Neuronal stem cell (in vitro differentiated cells): ENCODE measurements around the gene TMEM30B.

ENCODE experiments used
- DNase-seq: peaks from one replicate; pipeline ENCODE4 v3.0.0-alpha.2; 2013; ENCODE audit warnings: low spot score
- H2AFZ ChIP-seq: one replicate; pipeline ENCODE4 v1.6.1; 2013; ENCODE audit warnings: mild to moderate bottlenecking, low read length, inconsistent platforms
- H2AK5ac ChIP-seq: 2 replicates; pipeline ENCODE4 v1.6.1; 2013; ENCODE audit warnings: low read depth, mild to moderate bottlenecking, inconsistent platforms, low read length, moderate library complexity, mixed read lengths
- H2BK120ac ChIP-seq: 2 replicates; pipeline ENCODE4 v1.6.1; 2013; ENCODE audit warnings: low read depth, mild to moderate bottlenecking, inconsistent platforms, low read length, moderate library complexity, mixed read lengths
- H2BK12ac ChIP-seq: one replicate; pipeline ENCODE4 v1.6.1; 2013; ENCODE audit warnings: low read length, inconsistent platforms
- H2BK15ac ChIP-seq: 2 replicates; pipeline ENCODE4 v1.6.1; 2013; ENCODE audit warnings: mild to moderate bottlenecking, low read length, inconsistent platforms, mixed read lengths
- H2BK5ac ChIP-seq: one replicate; pipeline ENCODE4 v1.6.1; 2013; ENCODE audit warnings: inconsistent platforms, mild to moderate bottlenecking, low read length, moderate library complexity
- H3K14ac ChIP-seq: one replicate; pipeline ENCODE4 v1.6.1; 2013; ENCODE audit warnings: low read length, inconsistent platforms
- H3K18ac ChIP-seq: 2 replicates; pipeline ENCODE4 v1.6.1; 2013; ENCODE audit warnings: low read length, inconsistent platforms
- H3K23ac ChIP-seq: 2 replicates; pipeline ENCODE4 v1.6.1; 2013; ENCODE audit warnings: low read depth, mild to moderate bottlenecking, mixed read lengths, low read length, inconsistent platforms; ENCODE audit not compliant: poor library complexity
- H3K27ac ChIP-seq: replicated peaks from 3 replicates; pipeline ENCODE4 v1.5.1; 2013; ENCODE audit warnings: low read length, inconsistent platforms
- H3K27me3 ChIP-seq, 3 experiments: 2 replicates each; pipeline ENCODE4 v1.6.1; 2013; ENCODE audit warnings: low read length in 3 of 3, mild to moderate bottlenecking in 2 of 3, inconsistent platforms in 1 of 3, low read depth in 1 of 3, mixed read lengths in 1 of 3, moderate library complexity in 1 of 3; ENCODE audit not compliant: control insufficient read depth in 3 of 3, insufficient read depth in 3 of 3
- H3K36me3 ChIP-seq, 2 donors: replicated peaks in 1 of 2; 2 replicates each; pipeline ENCODE4 v1.6.1; 2013; ENCODE audit warnings: low read length in 2 of 2; ENCODE audit not compliant: control insufficient read depth in 2 of 2, insufficient read depth in 2 of 2
- H3K4ac ChIP-seq: 2 replicates; pipeline ENCODE4 v1.6.1; 2013; ENCODE audit warnings: inconsistent platforms, mild to moderate bottlenecking, low read length, moderate library complexity
- H3K4me1 ChIP-seq, 2 donors: 1 replicate in 1 of 2; 2 replicates in 1 of 2; pipeline ENCODE4 v1.6.1; 2013; ENCODE audit warnings: low read length in 2 of 2, low read depth in 1 of 2; ENCODE audit not compliant: control insufficient read depth in 2 of 2, insufficient read depth in 1 of 2
- H3K4me2 ChIP-seq: one replicate; pipeline ENCODE4 v1.6.1; 2013; ENCODE audit warnings: mild to moderate bottlenecking, low read length, inconsistent platforms; ENCODE audit not compliant: insufficient read depth, poor library complexity, severe bottlenecking
- H3K4me3 ChIP-seq, 2 donors: 2 replicates each; pipeline ENCODE4 v1.5.1; 2013; ENCODE audit warnings: low read length in 2 of 2, mild to moderate bottlenecking in 2 of 2, inconsistent platforms in 1 of 2, moderate library complexity in 1 of 2
- H3K79me1 ChIP-seq: one replicate; pipeline ENCODE4 v1.6.1; 2013; ENCODE audit warnings: low read depth, mild to moderate bottlenecking, inconsistent platforms, low read length, moderate library complexity
- H3K9ac ChIP-seq: one replicate; pipeline ENCODE4 v1.6.1; 2013; ENCODE audit warnings: mild to moderate bottlenecking, low read depth, low read length, inconsistent platforms; ENCODE audit not compliant: poor library complexity
- H3K9me3 ChIP-seq, 2 donors: replicated peaks in 1 of 2; 2 replicates each; pipeline versions ENCODE3 to v1.6.1; 2013; ENCODE audit warnings: low read length in 2 of 2, mild to moderate bottlenecking in 2 of 2, inconsistent platforms in 1 of 2, low read depth in 1 of 2, mixed read lengths in 1 of 2, moderate library complexity in 1 of 2; ENCODE audit not compliant: control insufficient read depth in 2 of 2, insufficient read depth in 1 of 2
- H4K8ac ChIP-seq: one replicate; pipeline ENCODE4 v1.6.1; 2013; ENCODE audit warnings: low read depth, mild to moderate bottlenecking, inconsistent platforms, low read length, moderate library complexity
- H4K91ac ChIP-seq: one replicate; pipeline ENCODE4 v1.6.1; 2013; ENCODE audit warnings: low read length, low read depth, mild to moderate bottlenecking, inconsistent platforms; ENCODE audit not compliant: poor library complexity
- WGBS, 2 donors: extraction: QIAGEN DNeasy Blood & Tissue Kit; methylation state at CpG; one replicate each; pipeline ENCODE4 v1.1.7; 2013; ENCODE audit warnings: missing lambda C conversion rate in 2 of 2, mixed read lengths in 1 of 2; ENCODE audit not compliant: insufficient read length in 2 of 2, insufficient replicate concordance in 1 of 2; ENCODE audit errors: extremely low coverage in 2 of 2; 5-methylcytosine and 5-hydroxymethylcytosine counted together

TMEM30B gene

GRCh38 chr14:61288228-61288627 lies 7.1 kb upstream of the TMEM30B start:
- Histone ChIP-seq H3K79me1 (no peaks in the 10 kb centered on the region), H3K18ac (no peak overlapping the region), H3K27me3 (peaks cover 0 to 23% (median 0%) of the 10 kb centered on the region in 3 experiments), H3K14ac (no peak overlapping the region), H3K4me1 (no peaks in the 10 kb centered on the region), H3K27ac (no peak overlapping the region), H2AFZ (no peak overlapping the region), H3K36me3 (no peaks in the 10 kb centered on the region), H2BK15ac (no peak overlapping the region), H3K9ac (no peak overlapping the region), H2AK5ac (no peak overlapping the region), H3K23ac (no peak overlapping the region), H4K91ac (no peak overlapping the region), H3K9me3 (no peaks in the 10 kb centered on the region), H2BK120ac (no peak overlapping the region), H3K4me2 (no peak overlapping the region), H4K8ac (no peak overlapping the region), H3K4me3 (no peak overlapping the region), H2BK12ac (no peak overlapping the region), H3K4ac (no peak overlapping the region), H2BK5ac (no peak overlapping the region)
- 100% methylated on average over 1 of the region's 4 CpGs; no CpG with 5 or more reads in 1 of the 2 donors for WGBS, 2 donors
- no peak for DNase-seq

GRCh38 chr14:61287196-61287595 lies 6.1 kb upstream of the TMEM30B start:
- Histone ChIP-seq H3K79me1 (no peaks in the 10 kb centered on the region), H3K4me3 (no peak overlapping the region), H2AK5ac (no peak overlapping the region), H3K4me2 (no peak overlapping the region), H2BK12ac (no peak overlapping the region), H2BK120ac (no peak overlapping the region), H3K27ac (no peak overlapping the region), H3K4me1 (no peaks in the 10 kb centered on the region), H3K36me3 (no peaks in the 10 kb centered on the region), H4K8ac (no peak overlapping the region), H3K18ac (no peak overlapping the region), H2BK15ac (no peak overlapping the region), H3K4ac (no peak overlapping the region), H3K9ac (no peak overlapping the region), H3K9me3 (no peaks in the 10 kb centered on the region), H3K23ac (no peak overlapping the region), H2AFZ (no peak overlapping the region), H3K27me3 (peaks cover 0 to 33% (median 2%) of the 10 kb centered on the region in 3 experiments), H3K14ac (no peak overlapping the region), H2BK5ac (no peak overlapping the region), H4K91ac (no peak overlapping the region)
- DNase-seq = no peak
- no CpG with 5 or more reads among the region's 7 CpGs for WGBS, 2 donors

- no peak overlapping the region for H4K91ac ChIP-seq
- H3K23ac ChIP-seq = no peak overlapping the region
- H2AK5ac ChIP-seq = no peak overlapping the region
- H2BK12ac ChIP-seq = no peak overlapping the region
- WGBS, 2 donors = no CpG with 5 or more reads among the region's 4 CpGs
- H3K36me3 ChIP-seq = no peaks in the 10 kb centered on the region
- H2BK15ac ChIP-seq = no peak overlapping the region
- H3K9ac ChIP-seq = no peak overlapping the region
- H3K4me3 ChIP-seq = no peak overlapping the region
- no peak overlapping the region for H3K4me2 ChIP-seq
- peaks cover 12 to 52% (median 15%) of the 10 kb centered on the region in 3 experiments for H3K27me3 ChIP-seq
- DNase-seq = no peak
- H3K79me1 ChIP-seq = no peaks in the 10 kb centered on the region
- H2BK5ac ChIP-seq = no peak overlapping the region
- no peaks in the 10 kb centered on the region for H3K4me1 ChIP-seq
- no peak overlapping the region for H2AFZ ChIP-seq
- no peak overlapping the region for H3K14ac ChIP-seq
- H4K8ac ChIP-seq = no peak overlapping the region
- no peak overlapping the region for H3K4ac ChIP-seq
- no peak overlapping the region for H3K27ac ChIP-seq
- H3K9me3 ChIP-seq = peaks cover 0 to under 1% of the 10 kb centered on the region in 2 donors
- H3K18ac ChIP-seq = no peak overlapping the region
- H2BK120ac ChIP-seq = no peak overlapping the region
Observed at GRCh38 chr14:61285364-61285763, 4.2 kb upstream of the TMEM30B start.

GRCh38 chr14:61284001-61284400 lies 2.9 kb upstream of the TMEM30B start:
- no peak overlapping the region for H2AFZ ChIP-seq
- no CpG with 5 or more reads among the region's 3 CpGs for WGBS, 2 donors

More at GRCh38 chr14:61284001-61284400, 2.9 kb upstream of the TMEM30B start:
- Histone ChIP-seq H2BK15ac (no peak overlapping the region), H3K23ac (no peak overlapping the region), H2BK12ac (no peak overlapping the region), H3K9ac (no peak overlapping the region), H3K27me3 (peaks cover 18 to 65% (median 28%) of the 10 kb centered on the region in 3 experiments), H3K27ac (no peak overlapping the region), H3K79me1 (no peaks in the 10 kb centered on the region), H3K4ac (no peak overlapping the region), H2BK5ac (no peak overlapping the region), H3K14ac (no peak overlapping the region), H3K36me3 (no peaks in the 10 kb centered on the region), H3K9me3 (peaks cover 0 to 7% of the 10 kb centered on the region in 2 donors), H4K91ac (no peak overlapping the region), H3K18ac (no peak overlapping the region), H3K4me1 (no peaks in the 10 kb centered on the region), H4K8ac (no peak overlapping the region), H3K4me2 (no peak overlapping the region), H3K4me3 (no peak overlapping the region), H2AK5ac (no peak overlapping the region), H2BK120ac (no peak overlapping the region)
- DNase-seq = no peak
